ENCODE data around the gene NPHP4. TPM values are rescaled to one million over a fixed set of nuclear protein-coding genes. Genes with fewer than 3 reads are reported as not detected.

Gene NPHP4
- total RNA-seq, 1 donor from 2014 or later = 33.2 TPM

DNA sequence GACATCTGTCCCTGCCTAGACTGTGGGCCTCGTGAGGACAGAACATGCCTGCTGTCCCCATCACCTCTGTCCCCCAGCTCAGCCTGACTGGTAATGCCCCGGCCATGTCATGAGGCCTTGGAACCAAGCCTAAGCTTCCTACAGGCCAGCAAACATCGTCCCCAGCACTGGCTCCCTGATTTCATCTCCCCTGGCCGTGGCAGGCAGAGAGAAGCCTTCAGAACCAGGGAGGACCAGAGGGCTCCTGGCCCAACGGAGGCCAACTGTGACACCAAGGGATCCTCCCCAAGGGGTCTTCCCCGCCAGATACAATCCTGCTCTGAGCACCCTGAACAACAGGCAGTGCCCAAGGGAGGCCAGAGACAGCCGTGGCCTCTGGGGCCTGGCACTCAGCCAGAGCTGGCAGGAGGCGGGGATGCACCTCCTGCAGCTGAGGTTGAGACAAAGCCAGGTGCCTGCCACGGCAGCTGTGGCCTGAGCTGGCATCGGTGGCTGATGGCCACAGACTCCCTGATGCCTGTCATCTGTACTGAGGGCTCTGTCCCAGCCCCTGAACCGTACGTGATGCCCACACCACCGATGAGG is 9.9 kb upstream of the NPHP4 start:
- no peak overlapping the region for H3K4me3 Mint-ChIP-seq
- H3K27ac Mint-ChIP-seq (ENCODE audit: unreplicated experiment) = no peak overlapping the region
- H3K27me3 Mint-ChIP-seq (ENCODE audit: low read depth) = no peaks in the 10 kb centered on the region
- H3K36me3 Mint-ChIP-seq (ENCODE audit: low read depth) = no peaks in the 10 kb centered on the region
- no peaks in the 10 kb centered on the region for H3K9me3 Mint-ChIP-seq
- no peak for DNase-seq (ENCODE audit: low read depth, low spot score)
- TF ChIP-seq, protein P1, sequence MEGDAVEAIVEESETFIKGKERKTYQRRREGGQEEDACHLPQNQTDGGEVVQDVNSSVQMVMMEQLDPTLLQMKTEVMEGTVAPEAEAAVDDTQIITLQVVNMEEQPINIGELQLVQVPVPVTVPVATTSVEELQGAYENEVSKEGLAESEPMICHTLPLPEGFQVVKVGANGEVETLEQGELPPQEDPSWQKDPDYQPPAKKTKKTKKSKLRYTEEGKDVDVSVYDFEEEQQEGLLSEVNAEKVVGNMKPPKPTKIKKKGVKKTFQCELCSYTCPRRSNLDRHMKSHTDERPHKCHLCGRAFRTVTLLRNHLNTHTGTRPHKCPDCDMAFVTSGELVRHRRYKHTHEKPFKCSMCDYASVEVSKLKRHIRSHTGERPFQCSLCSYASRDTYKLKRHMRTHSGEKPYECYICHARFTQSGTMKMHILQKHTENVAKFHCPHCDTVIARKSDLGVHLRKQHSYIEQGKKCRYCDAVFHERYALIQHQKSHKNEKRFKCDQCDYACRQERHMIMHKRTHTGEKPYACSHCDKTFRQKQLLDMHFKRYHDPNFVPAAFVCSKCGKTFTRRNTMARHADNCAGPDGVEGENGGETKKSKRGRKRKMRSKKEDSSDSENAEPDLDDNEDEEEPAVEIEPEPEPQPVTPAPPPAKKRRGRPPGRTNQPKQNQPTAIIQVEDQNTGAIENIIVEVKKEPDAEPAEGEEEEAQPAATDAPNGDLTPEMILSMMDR (conservative IDR thresholded peaks at IDR 0.05) = no peak
- H3K4me1 Mint-ChIP-seq = peaks cover 27% of the 10 kb centered on the region

DNA sequence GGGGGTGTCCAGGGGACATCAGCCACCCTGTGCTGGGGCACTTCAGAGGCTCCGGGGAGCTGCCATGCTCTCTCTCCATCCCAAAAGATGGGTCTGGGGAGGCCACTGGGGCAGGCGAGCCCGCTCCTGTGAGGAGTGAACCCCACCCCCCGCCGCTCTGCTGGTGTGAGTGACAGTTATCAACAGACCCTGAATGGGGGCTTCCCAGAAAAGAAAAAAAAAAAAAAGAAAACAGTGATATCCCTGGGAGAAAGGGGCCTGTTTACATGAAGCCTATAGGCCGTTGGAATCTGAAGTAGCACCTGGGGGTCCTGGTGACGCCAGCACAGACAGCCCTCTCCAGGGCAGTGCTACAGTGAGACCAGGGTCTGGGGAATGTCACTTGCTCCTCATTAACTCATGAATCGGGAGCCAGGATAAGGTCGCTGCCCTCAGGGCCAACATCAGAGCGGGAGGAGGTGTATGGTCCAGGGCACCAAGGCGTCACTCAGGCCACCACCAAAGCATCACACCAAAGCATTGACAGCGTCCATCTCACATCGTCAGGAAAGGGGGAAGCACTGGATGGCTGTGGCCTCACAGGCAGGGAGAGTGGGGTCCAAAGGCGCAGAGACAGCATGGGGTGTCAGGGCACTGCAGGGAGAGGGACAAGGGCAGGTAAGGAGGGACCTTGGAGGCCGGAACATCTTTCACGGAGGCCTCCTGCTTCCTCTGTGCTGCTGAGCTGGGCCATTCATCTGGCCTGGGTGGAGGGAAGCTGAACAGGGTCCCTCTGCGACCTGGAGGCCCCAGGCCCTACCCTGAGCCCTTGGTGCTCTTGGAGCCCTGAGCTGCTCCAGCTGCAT is 8.4 kb upstream of the NPHP4 start:
- H3K9me3 Mint-ChIP-seq = no peaks in the 10 kb centered on the region
- H3K27me3 Mint-ChIP-seq (ENCODE audit: low read depth) = no peaks in the 10 kb centered on the region
- no peaks in the 10 kb centered on the region for H3K36me3 Mint-ChIP-seq (ENCODE audit: low read depth)
- DNase-seq (ENCODE audit: low read depth, low spot score) = no peak
- H3K27ac Mint-ChIP-seq (ENCODE audit: unreplicated experiment) = no peak overlapping the region
- H3K4me3 Mint-ChIP-seq = no peak overlapping the region
- peaks cover 27% of the 10 kb centered on the region for H3K4me1 Mint-ChIP-seq
- TF ChIP-seq, protein P1 (conservative IDR thresholded peaks at IDR 0.05) = no peak

DNA sequence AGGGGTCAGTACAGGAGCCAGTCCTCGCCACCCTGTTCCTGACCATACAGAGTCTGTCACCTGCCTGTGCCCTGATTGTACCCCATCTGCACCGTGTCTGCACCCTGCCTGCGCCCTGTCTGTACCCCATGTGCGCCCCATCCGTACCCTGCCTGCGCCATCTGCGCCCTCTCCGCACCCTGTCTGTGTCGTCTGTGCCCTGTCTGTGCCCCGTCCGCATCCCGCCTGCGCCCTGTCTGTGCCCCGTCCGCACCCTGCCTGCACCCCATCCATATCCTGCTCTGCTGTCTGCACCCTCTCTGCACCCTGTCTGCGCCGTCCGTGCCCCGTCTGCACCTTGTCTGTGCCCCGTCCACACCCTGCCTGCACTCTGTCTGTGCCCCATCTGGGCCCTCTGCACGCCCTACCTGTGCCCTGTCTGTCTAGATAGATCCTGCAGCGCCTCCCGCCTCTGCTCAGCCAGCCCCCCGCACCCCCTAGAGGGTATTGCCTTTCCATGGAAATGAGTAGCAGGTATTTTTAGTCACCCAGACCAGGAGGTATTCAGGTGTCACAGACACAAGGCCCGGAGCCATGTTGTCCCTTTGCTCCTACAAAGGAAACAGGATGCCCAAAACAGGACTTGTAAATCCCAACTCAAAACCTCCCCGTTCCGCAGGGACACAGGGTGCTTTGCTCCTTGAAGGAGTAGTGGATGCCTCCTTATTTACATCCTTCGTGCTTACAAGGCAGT is 7.7 kb upstream of the NPHP4 start:
- no peaks in the 10 kb centered on the region for H3K9me3 Mint-ChIP-seq
- TF ChIP-seq, protein P1 (conservative IDR thresholded peaks at IDR 0.05) = no peak
- H3K36me3 Mint-ChIP-seq (ENCODE audit: low read depth) = no peaks in the 10 kb centered on the region
- DNase-seq (ENCODE audit: low read depth, low spot score) = no peak
- no peak overlapping the region for H3K4me3 Mint-ChIP-seq
- peak overlapping the region; percentile 75 for H3K27ac Mint-ChIP-seq (ENCODE audit: unreplicated experiment)
- no peaks in the 10 kb centered on the region for H3K27me3 Mint-ChIP-seq (ENCODE audit: low read depth)
- peaks cover 27% of the 10 kb centered on the region for H3K4me1 Mint-ChIP-seq

DNA sequence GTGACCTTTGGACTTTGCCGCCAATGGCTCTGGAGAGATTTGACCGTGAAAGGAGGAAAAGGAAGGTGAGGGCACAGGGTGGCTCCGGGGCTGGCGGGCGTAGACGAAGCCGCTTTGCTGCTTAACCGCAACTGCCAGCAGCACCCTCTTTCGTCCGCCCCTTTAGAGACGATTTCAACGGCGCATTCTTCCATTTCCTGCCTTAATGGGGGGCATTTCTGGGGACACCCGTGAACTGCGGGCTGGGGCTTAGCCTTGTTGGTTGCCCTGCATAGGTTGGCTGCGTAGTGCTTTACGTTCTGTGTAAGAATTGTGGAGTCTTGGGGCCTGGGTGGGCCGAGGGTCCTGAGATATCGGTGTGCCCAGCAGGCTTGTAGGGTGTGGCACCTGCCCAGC is 6.7 kb upstream of the NPHP4 start:
- DNase-seq (ENCODE audit: low read depth, low spot score) = no peak
- no peaks in the 10 kb centered on the region for H3K36me3 Mint-ChIP-seq (ENCODE audit: low read depth)
- no peaks in the 10 kb centered on the region for H3K27me3 Mint-ChIP-seq (ENCODE audit: low read depth)
- no peak overlapping the region for H3K27ac Mint-ChIP-seq (ENCODE audit: unreplicated experiment)
- TF ChIP-seq, protein P1 (conservative IDR thresholded peaks at IDR 0.05) = no peak
- no peaks in the 10 kb centered on the region for H3K9me3 Mint-ChIP-seq
- peaks cover 20% of the 10 kb centered on the region for H3K4me1 Mint-ChIP-seq
- no peak overlapping the region for H3K4me3 Mint-ChIP-seq

DNA sequence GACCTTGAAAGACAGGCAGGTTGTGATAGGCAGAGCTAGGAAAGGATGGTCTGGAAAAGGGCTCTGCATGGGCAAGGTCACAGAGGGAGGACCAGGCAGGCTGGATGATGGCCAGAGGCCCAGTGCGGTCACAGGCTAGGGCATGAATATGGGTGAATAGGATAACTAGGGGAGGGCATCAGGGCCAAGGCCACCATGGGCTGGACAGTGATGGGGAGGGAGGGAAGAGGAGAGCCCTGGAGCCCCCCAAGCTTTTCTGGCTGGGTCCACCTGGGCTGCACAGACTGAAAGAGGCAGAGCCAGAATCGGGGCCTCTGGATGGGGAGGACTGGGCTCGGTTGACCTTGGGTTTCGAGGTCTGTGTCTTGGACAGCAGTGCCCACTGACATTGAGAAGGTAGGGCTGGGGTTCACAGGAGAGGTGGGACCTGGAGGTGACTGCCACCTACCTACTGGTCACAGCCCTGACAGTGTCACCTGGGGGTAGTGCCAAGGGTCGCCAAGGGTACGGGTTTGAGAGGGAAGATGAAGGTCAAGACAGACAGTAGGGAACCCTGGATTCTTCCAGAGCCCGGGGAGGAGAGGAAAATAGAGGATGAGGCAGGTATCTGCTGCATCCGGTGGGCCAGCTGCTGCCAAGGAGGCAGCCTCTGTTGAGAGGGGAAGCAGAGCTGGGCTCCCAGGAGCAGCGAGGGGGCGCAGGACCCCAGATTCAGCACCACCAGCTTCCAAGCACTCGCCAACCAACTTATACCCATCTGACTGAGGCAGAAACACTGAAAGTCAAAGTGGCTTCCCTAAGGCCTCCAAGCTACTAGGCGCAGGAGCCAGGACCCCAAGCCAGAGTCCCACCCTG is 6.1 kb upstream of the NPHP4 start:
- H3K4me1 Mint-ChIP-seq = peaks cover 20% of the 10 kb centered on the region
- no peak for DNase-seq (ENCODE audit: low read depth, low spot score)
- no peaks in the 10 kb centered on the region for H3K9me3 Mint-ChIP-seq
- peak overlapping the region; percentile 64 for H3K4me3 Mint-ChIP-seq
- H3K27ac Mint-ChIP-seq (ENCODE audit: unreplicated experiment) = no peak overlapping the region
- peaks cover 4% of the 10 kb centered on the region for H3K27me3 Mint-ChIP-seq (ENCODE audit: low read depth)
- TF ChIP-seq, protein P1 (conservative IDR thresholded peaks at IDR 0.05) = no peak
- H3K36me3 Mint-ChIP-seq (ENCODE audit: low read depth) = no peaks in the 10 kb centered on the region

Measured in neural crest cell (in vitro differentiated cells).